ENCODE data around the gene HS2ST1. TPM values are rescaled to one million over a fixed set of nuclear protein-coding genes. Genes with fewer than 3 reads are reported as not detected.

HS2ST1 gene
- total RNA-seq, 2 experiments from 2014 or later: 16.8 to 21.6 TPM

- Mint-ChIP-seq H3K27ac (no peak overlapping the region), H3K36me3 (ENCODE audit: low read depth) (no peaks in the 10 kb centered on the region), H3K4me3 (no peak overlapping the region), H3K4me1 (ENCODE audit: low read depth) (peaks cover 17% of the 10 kb centered on the region), H3K27me3 (no peaks in the 10 kb centered on the region), H3K9me3 (no peaks in the 10 kb centered on the region)
- no peak for ATAC-seq
- TF ChIP-seq CTCF (IDR thresholded peaks at IDR 0.05): peak; percentile 66
- ChIA-PET POLR2A (interaction anchor here (3.0 kb wide), 1 partner anchor 169 kb away, joined by 7 read pairs; no protein-coding TSS in a partner anchor), CTCF (interaction anchor here (0.7 to 9.7 kb wide), 33 partner anchors 10 to 586 kb away, joined by 3 to 113 read pairs (median 4); partner anchors contain the start of genes HS2ST1 and SELENOF)
- intact Hi-C loops (cut with micrococcal nuclease): loop anchor here (1.0 to 10.0 kb wide), 3 partner anchors 90 to 251 kb away; partner anchors contain the start of genes HS2ST1 and SELENOF
- DNase-seq: no peak
Observed at GRCh38 chr1:87084244-87084836, 169.9 kb downstream of the HS2ST1 start.

GRCh38 chr1:87086120-87086519 is 171.7 kb downstream of the HS2ST1 start:
- no peak for TF ChIP-seq CTCF (IDR thresholded peaks at IDR 0.05)
- no peak for ATAC-seq
- Mint-ChIP-seq H3K36me3 (ENCODE audit: low read depth) (no peaks in the 10 kb centered on the region), H3K27ac (no peak overlapping the region), H3K4me3 (no peak overlapping the region), H3K9me3 (no peaks in the 10 kb centered on the region), H3K27me3 (no peaks in the 10 kb centered on the region), H3K4me1 (ENCODE audit: low read depth) (peaks cover 23% of the 10 kb centered on the region)
- intact Hi-C loops (cut with micrococcal nuclease): loop anchor here (10.0 kb wide), 2 partner anchors 91 to 171 kb away; partner anchors contain the start of genes HS2ST1 and SELENOF
- no peak for DNase-seq
- ChIA-PET POLR2A (interaction anchor here (1.2 kb wide), 1 partner anchor 171 kb away, joined by 3 read pairs; no protein-coding TSS in a partner anchor), CTCF (interaction anchor here (0.7 to 9.7 kb wide), 8 partner anchors 9 to 381 kb away, joined by 3 to 113 read pairs (median 17); partner anchors contain the start of genes HS2ST1, SELENOF and SH3GLB1)

- ATAC-seq (no peak), DNase-seq (no peak)
- peaks cover 11% of the 10 kb centered on the region for H3K4me1 Mint-ChIP-seq (ENCODE audit: low read depth)
- H3K4me3 Mint-ChIP-seq: no peak overlapping the region
- CTCF ChIA-PET: interaction anchor here (9.7 kb wide), 1 partner anchor 257 kb away, joined by 113 read pairs; no protein-coding TSS in a partner anchor
- H3K27me3 Mint-ChIP-seq: no peaks in the 10 kb centered on the region
- POLR2A ChIA-PET: no interaction called here
- H3K27ac Mint-ChIP-seq: no peak overlapping the region
- H3K36me3 Mint-ChIP-seq (ENCODE audit: low read depth): no peaks in the 10 kb centered on the region
- intact Hi-C loops (cut with micrococcal nuclease): loop anchor here (10.0 kb wide), 2 partner anchors 94 to 174 kb away; partner anchors contain the start of genes HS2ST1 and SELENOF
- no peaks in the 10 kb centered on the region for H3K9me3 Mint-ChIP-seq
- no peak for TF ChIP-seq CTCF (IDR thresholded peaks at IDR 0.05)
Observed at GRCh38 chr1:87089070-87089736, 174.8 kb downstream of the HS2ST1 start.

- Mint-ChIP-seq H3K4me1 (ENCODE audit: low read depth) (peaks cover 11% of the 10 kb centered on the region), H3K4me3 (no peak overlapping the region), H3K27me3 (no peaks in the 10 kb centered on the region), H3K9me3 (no peaks in the 10 kb centered on the region), H3K27ac (no peak overlapping the region), H3K36me3 (ENCODE audit: low read depth) (no peaks in the 10 kb centered on the region)
- intact Hi-C loops (cut with micrococcal nuclease): loop anchor here (10.0 kb wide), 2 partner anchors 95 to 175 kb away; partner anchors contain the start of genes HS2ST1 and SELENOF
- no peak for TF ChIP-seq CTCF (IDR thresholded peaks at IDR 0.05)
- DNase-seq (no peak), ATAC-seq (no peak)
- ChIA-PET CTCF (interaction anchor here (9.7 kb wide), 1 partner anchor 258 kb away, joined by 113 read pairs; no protein-coding TSS in a partner anchor), POLR2A (no interaction called here)
Observed at GRCh38 chr1:87089823-87090222, 175.4 kb downstream of the HS2ST1 start.
